Omental fat pad (tissue), 4 donors: ENCODE data around the gene NELL1. TPM values are rescaled to one million over a fixed set of nuclear protein-coding genes. Genes with fewer than 3 reads are reported as not detected.

Experiments
- ATAC-seq: fragments of 150-250 bp; one replicate; pipeline ENCODE4 v1.9.1; 2016; ENCODE audit warnings: mild to moderate bottlenecking, moderate library complexity; ENCODE audit not compliant: low FRiP score
- DNase-seq: peaks from one replicate; pipeline ENCODE4 v3.0.0-alpha.2; 2019; ENCODE audit warnings: low spot score
- total RNA-seq, 4 donors: library from RNA; depleted of rRNA; stranded (reverse); fragments of >200 nt; gene quantifications; one replicate each; pipeline ENCODE4 v1.1.0, GENCODE V29; 2016
- TF ChIP-seq, protein P1 (sequence below), 3 donors: fragments of 450-650 bp; IDR thresholded peaks; one replicate each; pipeline ENCODE4 v1.5.1; 2016 to 2017; ENCODE audit warnings: antibody characterized with exemption in 3 of 3, mild to moderate bottlenecking in 3 of 3, moderate library complexity in 2 of 3

NELL1 gene
- total RNA-seq, 4 donors from 2014 or later: 0.48 to 1.3 TPM; not detected in 2

- no peak for DNase-seq
- no peak for ATAC-seq
- TF ChIP-seq, protein P1, sequence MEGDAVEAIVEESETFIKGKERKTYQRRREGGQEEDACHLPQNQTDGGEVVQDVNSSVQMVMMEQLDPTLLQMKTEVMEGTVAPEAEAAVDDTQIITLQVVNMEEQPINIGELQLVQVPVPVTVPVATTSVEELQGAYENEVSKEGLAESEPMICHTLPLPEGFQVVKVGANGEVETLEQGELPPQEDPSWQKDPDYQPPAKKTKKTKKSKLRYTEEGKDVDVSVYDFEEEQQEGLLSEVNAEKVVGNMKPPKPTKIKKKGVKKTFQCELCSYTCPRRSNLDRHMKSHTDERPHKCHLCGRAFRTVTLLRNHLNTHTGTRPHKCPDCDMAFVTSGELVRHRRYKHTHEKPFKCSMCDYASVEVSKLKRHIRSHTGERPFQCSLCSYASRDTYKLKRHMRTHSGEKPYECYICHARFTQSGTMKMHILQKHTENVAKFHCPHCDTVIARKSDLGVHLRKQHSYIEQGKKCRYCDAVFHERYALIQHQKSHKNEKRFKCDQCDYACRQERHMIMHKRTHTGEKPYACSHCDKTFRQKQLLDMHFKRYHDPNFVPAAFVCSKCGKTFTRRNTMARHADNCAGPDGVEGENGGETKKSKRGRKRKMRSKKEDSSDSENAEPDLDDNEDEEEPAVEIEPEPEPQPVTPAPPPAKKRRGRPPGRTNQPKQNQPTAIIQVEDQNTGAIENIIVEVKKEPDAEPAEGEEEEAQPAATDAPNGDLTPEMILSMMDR (IDR thresholded peaks at IDR 0.05): no peak
Measured at GRCh38 chr11:21410513-21410912, 741.1 kb downstream of the NELL1 start.

- TF ChIP-seq, protein P1 (IDR thresholded peaks at IDR 0.05): no peak
- DNase-seq (no peak), ATAC-seq (no peak)
Measured at GRCh38 chr11:21411104-21411503, 741.7 kb downstream of the NELL1 start.

DNA sequence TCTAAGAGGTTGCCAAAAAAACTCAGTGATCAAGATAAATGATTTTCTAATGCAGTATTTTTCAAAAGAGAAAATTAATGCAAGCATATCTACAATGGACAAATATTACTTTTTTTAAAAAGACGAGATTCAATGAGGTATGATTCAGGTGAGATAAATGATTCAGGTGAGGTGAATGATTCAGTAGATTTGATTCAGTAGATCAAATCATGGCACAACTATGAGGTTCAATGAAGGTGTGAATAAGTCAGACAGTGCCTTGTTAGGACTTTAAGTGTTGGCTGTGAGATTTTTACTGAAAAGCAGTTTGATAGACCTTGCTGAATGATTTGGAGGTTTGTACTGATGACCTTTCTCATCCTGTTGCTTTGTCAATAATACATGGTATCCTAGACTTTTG lies 742.2 kb downstream of the NELL1 start:
- TF ChIP-seq, protein P1 (IDR thresholded peaks at IDR 0.05): no peak
- DNase-seq (no peak), ATAC-seq (no peak)

- TF ChIP-seq, protein P1 (IDR thresholded peaks at IDR 0.05): no peak
- ATAC-seq: no peak
- no peak for DNase-seq
Measured at GRCh38 chr11:21412652-21413383, 743.4 kb downstream of the NELL1 start.

DNA sequence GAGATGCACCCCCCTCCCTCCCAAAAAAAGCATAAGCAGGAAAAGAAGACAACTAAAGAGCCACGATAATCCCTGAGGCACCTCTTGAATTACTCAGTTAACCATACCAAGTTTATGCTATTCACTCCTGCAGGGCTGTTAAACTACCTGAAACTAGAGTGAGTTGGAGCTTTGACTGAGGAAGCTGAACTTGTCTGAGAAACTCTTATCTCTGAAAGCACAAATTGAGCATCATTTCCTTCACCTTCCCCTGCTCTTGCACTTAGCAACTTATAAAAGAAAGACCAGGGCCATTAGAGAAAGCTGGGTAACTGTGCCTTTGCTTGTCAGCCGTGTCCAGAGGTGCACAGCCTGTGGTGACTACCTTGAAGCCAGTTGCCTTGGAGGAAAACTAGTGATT lies 745.6 kb downstream of the NELL1 start:
- no peak for ATAC-seq
- TF ChIP-seq, protein P1 (IDR thresholded peaks at IDR 0.05): no peak

DNA sequence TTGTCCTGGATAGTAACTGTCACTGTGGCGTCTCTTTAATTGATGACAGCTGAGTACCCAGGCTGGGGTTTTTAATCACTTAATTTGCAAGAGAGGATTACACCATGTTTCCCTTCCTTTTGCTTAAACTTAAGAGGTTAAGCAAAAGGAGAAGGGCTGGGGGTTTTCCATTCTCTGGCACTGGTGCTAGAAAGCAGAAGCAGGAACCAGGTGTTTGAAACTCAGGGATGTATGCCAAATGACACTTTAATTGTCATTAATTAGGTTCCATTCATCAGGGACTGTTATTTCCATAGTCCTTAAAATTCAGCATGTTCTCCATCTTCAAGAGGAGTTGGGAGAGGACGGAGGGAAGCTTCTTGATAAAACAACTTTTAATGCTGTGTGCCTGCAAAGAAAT lies 746.2 kb downstream of the NELL1 start:
- TF ChIP-seq, protein P1 (IDR thresholded peaks at IDR 0.05): no peak
- ATAC-seq: no peak

More for the DNA sequence above, 745.6 kb downstream of the NELL1 start:
- DNase-seq: no peak

GRCh38 chr11:21421711-21422329 lies 752.4 kb downstream of the NELL1 start:
- no peak for ATAC-seq
- TF ChIP-seq, protein P1 (IDR thresholded peaks at IDR 0.05): no peak

More for the DNA sequence above, 746.2 kb downstream of the NELL1 start:
- no peak for DNase-seq

More at GRCh38 chr11:21421711-21422329, 752.4 kb downstream of the NELL1 start:
- no peak for DNase-seq
